ENCODE measurements around the gene PRLHR.

Gene PRLHR

GRCh38 chr10:118587881-118588651 lies 7.4 kb downstream of the PRLHR start:
- DNase-seq (ENCODE audit: low read depth) = no peak

- DNase-seq (ENCODE audit: low read depth) = no peak
These were observed 8.5 kb downstream of the PRLHR start for GRCh38 chr10:118586911-118587310.

- no peak for DNase-seq (ENCODE audit: low read depth)
These were observed 9.7 kb downstream of the PRLHR start for GRCh38 chr10:118585794-118586193.

- DNase-seq (ENCODE audit: low read depth) = no peak
These were observed 10.2 kb downstream of the PRLHR start for GRCh38 chr10:118585234-118585633.

GRCh38 chr10:118584181-118584954 lies 11.1 kb downstream of the PRLHR start:
- DNase-seq (ENCODE audit: low read depth) = no peak

- DNase-seq (ENCODE audit: low read depth) = no peak
These were observed 11.8 kb downstream of the PRLHR start for GRCh38 chr10:118583611-118584010.

GRCh38 chr10:118582511-118582910 lies 12.9 kb downstream of the PRLHR start:
- DNase-seq (ENCODE audit: low read depth) = no peak

DNA sequence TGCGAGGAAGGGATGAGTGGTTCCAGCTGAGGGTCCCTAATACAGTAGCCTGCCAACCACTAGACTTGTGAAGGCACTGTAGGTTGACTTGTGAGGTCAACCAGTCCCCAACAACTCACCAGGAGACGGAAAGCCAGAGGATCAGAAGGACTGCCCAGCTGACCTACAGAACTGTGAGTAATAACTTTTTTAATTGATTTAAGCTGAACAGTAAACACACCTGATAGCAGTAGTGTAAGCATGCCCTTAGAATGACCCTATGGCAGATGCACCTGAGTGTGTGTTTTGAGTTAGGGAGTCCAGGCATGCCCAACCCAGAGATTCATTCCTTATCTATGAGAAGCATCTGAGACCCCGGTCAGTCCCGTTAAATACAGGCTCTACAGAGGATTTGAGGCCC lies 14.1 kb downstream of the PRLHR start:
- DNase-seq (ENCODE audit: low read depth) = no peak

DNA sequence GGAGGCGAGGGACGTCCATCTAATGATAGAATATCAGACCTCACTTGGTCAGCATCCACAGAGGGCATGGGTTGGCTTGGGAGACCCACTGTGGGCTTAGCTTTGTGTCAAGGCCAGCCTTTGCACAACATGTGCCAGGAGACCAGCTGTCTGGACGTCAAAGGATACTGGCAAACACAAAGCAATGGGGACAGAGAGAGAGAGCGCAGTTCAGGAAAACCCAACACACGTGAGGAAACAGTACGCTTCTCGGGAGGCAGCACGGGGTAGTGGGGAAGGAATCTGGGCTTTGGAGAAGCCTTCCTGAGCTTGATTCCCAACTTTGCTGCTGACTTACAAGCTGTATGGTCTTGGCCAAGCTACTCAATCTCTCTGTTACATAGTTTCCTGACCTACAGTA lies 14.7 kb downstream of the PRLHR start:
- DNase-seq (ENCODE audit: low read depth) = no peak

GRCh38 chr10:118573512-118573911 lies 21.9 kb downstream of the PRLHR start:
- no peak for DNase-seq (ENCODE audit: low read depth)

GRCh38 chr10:118572256-118573041 lies 23.0 kb downstream of the PRLHR start:
- no peak for DNase-seq (ENCODE audit: low read depth)

- no peak for DNase-seq (ENCODE audit: low read depth)
These were observed 24.3 kb downstream of the PRLHR start for GRCh38 chr10:118571123-118571522.

GRCh38 chr10:118570591-118570990 lies 24.9 kb downstream of the PRLHR start:
- DNase-seq (ENCODE audit: low read depth) = no peak

GRCh38 chr10:118569882-118570252 lies 25.6 kb downstream of the PRLHR start:
- no peak for DNase-seq (ENCODE audit: low read depth)

DNA sequence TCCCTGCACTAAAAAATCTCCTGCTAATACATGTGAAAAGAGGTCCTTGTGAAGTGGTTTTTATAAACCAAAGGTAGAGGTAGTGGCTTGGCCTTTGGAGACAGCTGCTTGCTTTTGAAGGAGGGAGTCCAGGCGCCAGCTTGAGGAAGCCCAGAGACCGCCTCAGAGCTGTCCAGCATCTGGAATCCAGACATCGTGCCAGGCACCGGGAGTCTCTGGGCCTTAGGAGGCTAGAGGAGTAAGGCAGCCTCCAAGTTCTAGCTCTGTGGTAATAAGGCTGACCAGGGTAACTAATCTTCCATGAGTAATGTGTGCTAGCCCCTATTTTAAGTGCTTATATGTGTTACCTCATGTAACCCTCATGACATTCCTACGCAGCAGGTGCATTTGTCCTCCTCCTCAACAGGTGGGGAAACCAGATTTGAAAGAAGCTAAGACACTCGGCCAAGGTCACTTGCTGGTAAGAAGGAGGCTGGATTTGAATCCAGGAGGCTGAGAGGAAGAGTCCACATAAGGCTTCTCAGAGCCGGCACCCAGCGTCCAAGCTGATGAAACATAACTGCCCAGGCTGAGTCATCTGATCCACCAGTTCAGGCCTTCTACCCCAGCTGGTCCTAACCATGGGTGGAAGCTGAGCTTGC lies 26.1 kb downstream of the PRLHR start:
- no peak for DNase-seq (ENCODE audit: low read depth)

GRCh38 chr10:118568327-118568848 lies 27.1 kb downstream of the PRLHR start:
- DNase-seq (ENCODE audit: low read depth) = peak; percentile 30

DNA sequence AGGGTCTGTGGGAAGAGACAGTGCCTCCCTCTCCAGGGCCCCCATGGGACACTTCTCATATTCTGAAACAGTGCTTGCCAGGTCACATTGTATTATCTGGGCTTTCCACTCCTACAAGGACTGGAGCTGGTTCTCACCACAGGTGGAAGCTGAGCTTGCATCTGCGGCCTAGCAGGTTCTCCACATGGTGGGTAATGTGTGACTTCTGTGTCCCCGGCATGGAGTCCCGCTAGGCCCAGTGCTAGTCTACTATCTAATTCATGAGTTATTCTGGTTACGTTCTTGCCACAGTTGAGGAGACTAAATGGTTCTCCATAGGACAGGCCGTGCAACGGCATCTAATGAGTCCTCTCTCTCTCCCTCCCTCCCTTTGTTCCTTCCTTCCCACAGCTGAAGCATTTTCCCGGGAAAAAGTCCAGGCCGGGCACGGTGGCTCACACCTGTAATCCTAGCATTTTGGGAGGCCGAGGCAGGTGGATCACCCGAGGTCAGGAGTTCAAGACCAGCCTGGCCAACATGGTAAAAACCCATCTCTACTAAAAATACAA lies 27.7 kb downstream of the PRLHR start:
- DNase-seq (ENCODE audit: low read depth) = no peak

DNA sequence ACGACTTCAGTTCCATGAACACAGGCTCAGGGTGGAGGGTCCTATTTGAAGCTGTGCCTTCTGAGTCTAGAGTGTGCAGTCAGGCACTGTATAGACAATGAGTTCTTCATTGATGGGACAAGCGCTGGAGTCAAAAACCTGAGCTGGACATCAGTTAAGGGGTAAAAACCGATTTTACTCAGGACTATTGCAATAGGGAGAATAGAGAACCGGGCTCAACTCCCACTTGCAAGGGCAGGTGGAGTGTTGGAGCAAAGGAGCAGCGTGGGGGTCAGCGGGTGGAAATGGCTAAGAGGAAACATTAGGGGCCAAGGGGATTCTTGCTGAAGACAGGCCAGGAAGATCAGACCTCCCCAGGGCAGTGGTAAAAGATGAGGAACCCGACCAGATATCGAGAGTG lies 28.5 kb downstream of the PRLHR start:
- DNase-seq (ENCODE audit: low read depth) = no peak

DNA sequence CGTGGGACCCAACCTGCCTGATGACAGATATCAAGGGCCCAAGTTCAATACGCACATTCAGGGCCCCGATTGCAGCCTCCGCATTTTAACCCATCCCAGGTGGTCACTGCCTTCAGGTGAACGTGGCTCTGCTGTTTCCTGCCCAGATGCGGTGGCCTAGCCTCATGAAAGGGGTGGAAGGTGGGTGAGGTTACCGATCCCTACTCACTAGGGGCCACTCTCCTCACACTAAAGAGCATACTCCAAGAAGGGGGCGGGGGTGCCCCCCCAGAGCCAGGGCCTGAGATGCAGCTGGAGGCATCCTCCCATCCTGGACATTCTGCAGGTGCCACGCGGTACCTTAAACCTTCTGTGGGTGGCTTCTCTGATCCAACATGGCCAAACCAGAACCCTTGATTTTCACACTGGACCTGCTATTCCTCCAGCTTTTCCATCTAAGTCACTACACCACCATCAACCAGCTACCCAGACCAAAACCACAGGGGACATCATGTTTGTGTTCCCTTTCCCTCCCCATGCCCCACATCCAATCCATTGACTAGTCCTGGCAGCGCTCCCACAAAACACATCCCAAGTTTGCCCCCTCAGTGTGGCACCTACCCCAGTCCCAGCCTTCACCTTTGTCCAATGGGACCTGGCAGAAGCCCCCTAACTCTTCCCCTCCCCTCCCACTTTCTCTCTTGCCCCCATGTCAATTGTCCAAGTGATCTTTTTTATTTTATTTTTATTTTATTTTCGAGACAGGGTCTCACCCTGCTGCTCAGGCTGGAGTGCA lies 30.0 kb downstream of the PRLHR start:
- no peak for DNase-seq (ENCODE audit: low read depth)

DNA sequence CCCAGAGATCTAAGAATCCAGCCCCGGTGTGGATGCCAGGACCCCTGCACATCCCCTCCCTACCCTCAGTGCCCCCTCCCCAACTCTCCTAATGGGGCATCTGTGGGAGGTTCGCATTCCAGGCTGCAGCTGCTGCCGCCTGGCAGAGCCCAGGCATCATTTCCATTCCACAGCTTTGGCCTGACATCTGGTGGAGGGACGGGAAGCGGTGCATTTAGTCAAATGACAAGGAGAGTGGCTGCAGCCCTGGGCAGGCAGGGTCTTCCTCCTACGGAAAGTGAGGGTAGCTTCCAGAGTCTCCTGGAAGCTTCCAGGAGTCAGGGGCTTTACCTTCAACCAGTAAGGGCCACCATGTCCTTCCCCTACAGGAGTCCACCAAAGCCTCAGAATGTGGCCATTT lies 30.8 kb downstream of the PRLHR start:
- no peak for DNase-seq (ENCODE audit: low read depth)

- DNase-seq (ENCODE audit: low read depth) = no peak
These were observed 31.3 kb downstream of the PRLHR start for GRCh38 chr10:118564114-118564513.
